HAP-1 (cell line): ENCODE results near the gene DAGLB.
"Not testable (repeated sequence)": the region's sequence is repeated elsewhere in the genome, so short reads cannot be mapped to it uniquely, and the experiment has no call there.

Experiments used
- DNase-seq, 2 experiments: peaks; one replicate each; pipeline ENCODE4 v3.0.0-alpha.2; 2016 to 2020; ENCODE audit warnings: low spot score in 2 of 2
- H3K27me3 ChIP-seq: fragments of 250-450 bp; sonication (Bioruptor Pico); 2 replicates; pipeline ENCODE4 v1.5.1; 2020; ENCODE audit warnings: low read depth, mild to moderate bottlenecking, moderate library complexity
- H3K36me3 ChIP-seq: fragments of 250-450 bp; sonication (Bioruptor Pico); replicated peaks from 2 replicates; pipeline ENCODE4 v1.5.1; 2020; ENCODE audit warnings: mild to moderate bottlenecking
- H3K4me1 ChIP-seq: fragments of 250-450 bp; sonication (Bioruptor Pico); 2 replicates; pipeline ENCODE4 v1.5.1; 2020; ENCODE audit warnings: mild to moderate bottlenecking
- H3K4me3 ChIP-seq: fragments of 250-450 bp; sonication (Bioruptor Pico); 2 replicates; pipeline ENCODE4 v1.5.1; 2020; ENCODE audit warnings: mild to moderate bottlenecking, moderate library complexity
- H3K9me3 ChIP-seq: fragments of 250-450 bp; sonication (Bioruptor Pico); 2 replicates; pipeline ENCODE4 v1.5.1; 2020; ENCODE audit warnings: mild to moderate bottlenecking, moderate library complexity
- in situ Hi-C: fragments of 300-500 bp; cut with MboI; formaldehyde crosslinking; loops from 3 replicates; pipeline ENCODE4 v1.14.3; 2020; ENCODE audit warnings: low sequenced_read_pairs, inconsistent platforms, mixed read lengths

The DAGLB gene

DNA sequence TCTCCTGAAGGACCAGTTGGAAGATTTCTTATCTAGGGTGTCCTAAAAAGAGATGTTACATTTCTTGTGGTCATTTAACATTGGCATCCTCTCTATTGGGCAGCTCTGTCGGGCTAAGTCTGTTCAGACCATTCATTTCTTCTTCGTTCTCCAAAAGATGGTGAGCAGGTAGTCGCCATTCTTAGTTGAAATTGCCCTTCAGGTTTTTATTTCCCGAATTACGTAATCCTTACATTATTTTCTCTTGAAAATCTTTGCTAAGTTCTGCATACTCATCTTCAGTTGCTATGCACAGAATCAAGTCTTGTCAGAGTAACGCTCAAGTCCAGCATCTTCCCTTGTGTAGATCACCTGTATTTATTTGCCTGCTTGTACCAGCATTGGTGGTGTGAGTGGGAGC, 53.6 kb downstream of the DAGLB start:
- Histone ChIP-seq H3K27me3 (no peaks in the 10 kb centered on the region), H3K9me3 (no peaks in the 10 kb centered on the region), H3K4me3 (no peak overlapping the region), H3K4me1 (no peaks in the 10 kb centered on the region), H3K36me3 (peaks cover 49% of the 10 kb centered on the region)
- no peak for DNase-seq
- in situ Hi-C loops = no loop called here

- Histone ChIP-seq H3K36me3 (peaks cover 54% of the 10 kb centered on the region), H3K4me3 (no peak overlapping the region), H3K27me3 (no peaks in the 10 kb centered on the region), H3K9me3 (no peaks in the 10 kb centered on the region), H3K4me1 (no peaks in the 10 kb centered on the region)
- DNase-seq = no peak
- in situ Hi-C loops = no loop called here
Observed at GRCh38 chr7:6393667-6394056, 54.1 kb downstream of the DAGLB start.

DNA sequence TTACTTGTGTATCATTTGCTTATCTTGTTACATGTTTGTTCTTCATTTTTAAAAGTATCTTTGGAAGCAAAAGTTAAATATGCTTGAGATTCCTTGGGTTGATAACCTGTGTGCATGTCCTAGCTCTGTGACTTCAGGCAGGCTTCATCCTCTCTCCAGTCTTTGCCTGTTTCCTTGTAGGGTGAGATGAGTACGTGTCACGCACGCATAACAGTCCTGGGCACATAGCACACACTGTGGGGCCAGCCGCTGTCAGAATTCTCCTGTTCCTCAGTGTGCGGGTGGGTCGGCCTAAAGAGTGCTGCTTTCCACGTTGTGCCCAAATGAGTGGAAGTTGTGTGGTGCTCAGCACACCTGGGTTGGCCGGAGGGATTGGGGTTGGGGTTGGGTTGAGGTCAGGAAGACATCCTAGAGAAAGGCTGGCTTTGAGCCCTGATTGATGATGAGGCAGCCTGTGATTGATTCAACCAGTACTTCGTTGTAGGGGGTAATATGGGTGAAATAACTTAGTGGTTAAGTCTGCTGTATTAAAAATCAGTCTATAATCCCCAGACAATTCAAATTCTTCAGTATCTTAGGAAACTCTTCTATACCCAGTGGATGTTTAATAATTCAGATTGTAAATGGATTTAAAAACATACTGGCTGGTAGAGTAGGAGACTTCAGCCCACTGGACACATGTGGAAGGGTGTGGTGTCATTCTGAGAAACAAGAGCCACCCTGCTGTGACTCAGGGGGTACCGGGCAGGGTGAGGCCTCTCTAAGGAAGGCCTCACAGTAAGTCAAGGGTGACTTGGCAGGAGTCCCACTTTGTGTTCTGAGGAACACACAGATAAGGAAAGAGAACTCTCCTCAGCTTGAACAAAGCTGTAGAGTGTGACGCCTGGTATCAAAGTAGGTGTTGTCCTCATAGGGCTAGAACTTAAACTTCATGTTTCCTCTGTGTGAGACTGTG, 54.8 kb downstream of the DAGLB start:
- no peaks in the 10 kb centered on the region for H3K27me3 ChIP-seq
- no peaks in the 10 kb centered on the region for H3K4me1 ChIP-seq
- peaks cover 55% of the 10 kb centered on the region for H3K36me3 ChIP-seq
- no peak for DNase-seq
- in situ Hi-C loops = no loop called here
- H3K4me3 ChIP-seq = no peak overlapping the region
- H3K9me3 ChIP-seq = no peaks in the 10 kb centered on the region

DNA sequence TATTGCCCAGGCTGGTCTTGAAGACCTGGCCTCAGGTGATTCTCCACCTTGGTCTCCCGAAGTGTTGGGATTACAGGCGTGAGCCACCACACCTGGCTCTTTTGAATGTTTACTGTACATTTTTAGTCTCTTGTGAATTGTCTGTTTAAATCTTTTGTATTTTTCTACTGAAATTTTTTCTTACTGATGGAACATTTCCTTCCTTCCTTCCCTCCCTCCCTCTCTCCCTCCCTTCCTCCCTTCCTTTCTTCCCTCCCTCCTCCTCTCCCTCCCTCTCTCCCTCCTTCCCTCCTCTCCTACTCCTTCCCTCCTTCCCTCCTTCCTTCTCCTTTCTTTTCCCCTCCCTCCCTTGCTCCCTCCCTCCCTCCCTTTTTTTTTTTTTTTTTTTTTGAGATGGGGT, 58.0 kb downstream of the DAGLB start:
- H3K4me1 ChIP-seq = peaks cover 5% of the 10 kb centered on the region
- no peak overlapping the region for H3K4me3 ChIP-seq
- in situ Hi-C loops = no loop called here
- no peaks in the 10 kb centered on the region for H3K27me3 ChIP-seq
- H3K9me3 ChIP-seq = no peaks in the 10 kb centered on the region
- no peak for DNase-seq
- peaks cover 60% of the 10 kb centered on the region for H3K36me3 ChIP-seq

GRCh38 chr7:6387734-6388294, 59.9 kb downstream of the DAGLB start:
- Histone ChIP-seq H3K27me3 (no peaks in the 10 kb centered on the region), H3K4me3 (no peak overlapping the region), H3K36me3 (peaks cover 44% of the 10 kb centered on the region), H3K4me1 (peaks cover 19% of the 10 kb centered on the region), H3K9me3 (no peaks in the 10 kb centered on the region)
- in situ Hi-C loops = no loop called here
- no peak for DNase-seq

DNA sequence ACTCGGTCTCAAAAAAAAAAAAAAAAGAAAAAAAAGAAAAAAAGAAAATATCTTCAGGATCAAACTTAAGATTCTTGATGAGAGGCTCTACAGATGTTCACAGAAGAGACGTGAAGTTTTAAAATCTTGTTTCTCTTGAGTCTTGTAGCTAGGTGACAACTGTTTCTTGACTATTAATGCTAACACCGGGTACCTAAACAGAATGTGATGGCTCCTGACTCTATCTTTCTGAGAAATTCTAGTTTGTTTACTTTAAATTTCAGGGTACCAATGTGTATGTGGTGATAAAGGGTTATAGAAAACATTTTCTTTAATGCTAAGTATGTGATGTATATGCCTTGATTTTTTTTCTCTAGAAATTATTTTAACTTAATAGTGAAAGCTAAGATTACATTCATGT, 61.0 kb downstream of the DAGLB start:
- Histone ChIP-seq H3K9me3 (no peaks in the 10 kb centered on the region), H3K27me3 (no peaks in the 10 kb centered on the region), H3K4me3 (no peak overlapping the region), H3K36me3 (peaks cover 35% of the 10 kb centered on the region), H3K4me1 (peaks cover 19% of the 10 kb centered on the region)
- no peak for DNase-seq
- in situ Hi-C loops = no loop called here

- peaks cover 19% of the 10 kb centered on the region for H3K4me1 ChIP-seq
- no peak overlapping the region for H3K4me3 ChIP-seq
- in situ Hi-C loops = no loop called here
- H3K36me3 ChIP-seq = peaks cover 28% of the 10 kb centered on the region
- no peaks in the 10 kb centered on the region for H3K27me3 ChIP-seq
- DNase-seq = no peak
- no peaks in the 10 kb centered on the region for H3K9me3 ChIP-seq
Observed at GRCh38 chr7:6385909-6386560, 61.7 kb downstream of the DAGLB start.

GRCh38 chr7:6385110-6385781, 62.5 kb downstream of the DAGLB start:
- Histone ChIP-seq H3K4me1 (peaks cover 22% of the 10 kb centered on the region), H3K9me3 (no peaks in the 10 kb centered on the region), H3K36me3 (peaks cover 28% of the 10 kb centered on the region), H3K4me3 (no peak overlapping the region), H3K27me3 (no peaks in the 10 kb centered on the region)
- in situ Hi-C loops = no loop called here
- peak in 1 of 2 experiments; percentile 30 for DNase-seq

DNA sequence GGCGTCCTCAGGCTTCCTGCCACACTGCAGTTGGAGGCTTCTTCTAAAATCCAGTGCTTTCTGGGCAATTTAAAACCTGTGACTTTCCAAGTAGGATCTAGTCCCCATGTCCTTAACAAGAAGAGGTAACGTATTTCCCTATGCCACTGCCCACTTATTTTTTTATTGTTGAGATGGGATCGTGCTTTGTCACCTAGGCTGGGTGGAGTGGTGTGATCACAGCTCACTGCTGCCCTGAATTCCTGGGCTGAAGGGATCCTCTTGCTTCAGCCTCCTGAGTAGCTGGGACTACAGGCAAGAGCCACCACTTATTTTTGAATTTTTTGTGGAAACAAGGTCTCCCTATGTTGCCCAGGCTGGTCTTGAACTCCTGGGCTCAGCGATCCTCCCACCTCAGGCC, 63.4 kb downstream of the DAGLB start:
- Histone ChIP-seq H3K27me3 (no peaks in the 10 kb centered on the region), H3K36me3 (peaks cover 32% of the 10 kb centered on the region), H3K9me3 (no peaks in the 10 kb centered on the region), H3K4me1 (peaks cover 23% of the 10 kb centered on the region), H3K4me3 (no peak overlapping the region)
- in situ Hi-C loops = no loop called here
- no peak for DNase-seq

DNA sequence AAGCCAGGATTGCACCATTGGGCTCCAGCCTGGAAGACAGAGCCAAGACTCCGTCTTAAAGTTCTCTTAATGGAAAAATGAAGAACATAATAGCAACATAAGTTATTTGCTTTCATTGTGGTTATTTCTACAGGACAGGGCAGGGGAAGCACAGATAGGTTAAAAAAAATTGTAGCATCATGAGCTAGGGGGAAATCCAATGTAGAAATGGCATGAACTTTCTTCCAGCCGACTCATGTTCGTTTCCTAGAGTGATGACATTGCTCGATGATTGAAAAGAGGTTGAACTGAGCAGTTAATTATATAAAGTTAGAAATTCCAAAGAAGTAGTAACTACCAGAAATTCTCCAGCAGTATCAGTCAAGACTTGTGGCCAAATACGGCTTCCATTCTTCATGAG, 64.9 kb downstream of the DAGLB start:
- in situ Hi-C loops = no loop called here
- H3K27me3 ChIP-seq = no peaks in the 10 kb centered on the region
- no peak for DNase-seq
- H3K9me3 ChIP-seq = no peaks in the 10 kb centered on the region
- H3K4me3 ChIP-seq = no peak overlapping the region
- H3K4me1 ChIP-seq = peaks cover 23% of the 10 kb centered on the region
- peaks cover 32% of the 10 kb centered on the region for H3K36me3 ChIP-seq

GRCh38 chr7:6381846-6382245, 65.9 kb downstream of the DAGLB start:
- peaks cover 28% of the 10 kb centered on the region for H3K4me1 ChIP-seq
- H3K27me3 ChIP-seq, in situ Hi-C loops, DNase-seq, H3K4me3 ChIP-seq, H3K9me3 ChIP-seq: not testable (repeated sequence)
- peaks cover 34% of the 10 kb centered on the region for H3K36me3 ChIP-seq

- no peak for DNase-seq
- Histone ChIP-seq H3K4me3 (no peak overlapping the region), H3K36me3 (peaks cover 30% of the 10 kb centered on the region), H3K27me3 (no peaks in the 10 kb centered on the region), H3K4me1 (peaks cover 30% of the 10 kb centered on the region), H3K9me3 (no peaks in the 10 kb centered on the region)
- in situ Hi-C loops = no loop called here
Observed at GRCh38 chr7:6380310-6381095, 67.3 kb downstream of the DAGLB start.

DNA sequence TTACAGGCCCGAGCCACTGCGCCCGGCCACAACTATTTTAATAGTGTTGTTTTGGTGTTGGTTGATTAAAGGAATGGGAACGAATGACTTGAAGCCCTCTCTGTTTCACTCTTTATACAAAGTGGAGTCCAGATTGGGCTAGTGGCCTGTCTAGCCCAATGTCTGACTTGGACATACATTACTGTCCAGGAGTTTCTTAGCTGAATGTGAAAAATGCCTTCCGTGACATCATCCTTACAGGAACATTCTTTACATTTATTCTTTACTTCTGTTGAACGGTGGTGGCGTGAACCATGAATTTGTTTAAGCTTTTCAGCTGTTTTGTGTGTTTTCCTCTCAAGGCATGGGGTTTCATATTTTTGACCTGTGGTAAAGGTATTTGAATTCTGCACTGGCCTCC, 67.9 kb downstream of the DAGLB start:
- no peak overlapping the region for H3K4me3 ChIP-seq

More for the DNA sequence above, 67.9 kb downstream of the DAGLB start:
- Histone ChIP-seq H3K4me1 (peaks cover 26% of the 10 kb centered on the region), H3K9me3 (no peaks in the 10 kb centered on the region), H3K27me3 (no peaks in the 10 kb centered on the region), H3K36me3 (peaks cover 30% of the 10 kb centered on the region)
- in situ Hi-C loops = no loop called here
- no peak for DNase-seq
